ENCODE results near the gene SLC7A5. TPM values are rescaled to one million over a fixed set of nuclear protein-coding genes. Genes with fewer than 3 reads are reported as not detected.

The SLC7A5 gene
- total and polyA plus RNA-seq, 2 of the 13 experiments (the other 11 are each of a cell fraction or from before 2014, with no cell fraction given), result 79.6 to 155 TPM

DNA sequence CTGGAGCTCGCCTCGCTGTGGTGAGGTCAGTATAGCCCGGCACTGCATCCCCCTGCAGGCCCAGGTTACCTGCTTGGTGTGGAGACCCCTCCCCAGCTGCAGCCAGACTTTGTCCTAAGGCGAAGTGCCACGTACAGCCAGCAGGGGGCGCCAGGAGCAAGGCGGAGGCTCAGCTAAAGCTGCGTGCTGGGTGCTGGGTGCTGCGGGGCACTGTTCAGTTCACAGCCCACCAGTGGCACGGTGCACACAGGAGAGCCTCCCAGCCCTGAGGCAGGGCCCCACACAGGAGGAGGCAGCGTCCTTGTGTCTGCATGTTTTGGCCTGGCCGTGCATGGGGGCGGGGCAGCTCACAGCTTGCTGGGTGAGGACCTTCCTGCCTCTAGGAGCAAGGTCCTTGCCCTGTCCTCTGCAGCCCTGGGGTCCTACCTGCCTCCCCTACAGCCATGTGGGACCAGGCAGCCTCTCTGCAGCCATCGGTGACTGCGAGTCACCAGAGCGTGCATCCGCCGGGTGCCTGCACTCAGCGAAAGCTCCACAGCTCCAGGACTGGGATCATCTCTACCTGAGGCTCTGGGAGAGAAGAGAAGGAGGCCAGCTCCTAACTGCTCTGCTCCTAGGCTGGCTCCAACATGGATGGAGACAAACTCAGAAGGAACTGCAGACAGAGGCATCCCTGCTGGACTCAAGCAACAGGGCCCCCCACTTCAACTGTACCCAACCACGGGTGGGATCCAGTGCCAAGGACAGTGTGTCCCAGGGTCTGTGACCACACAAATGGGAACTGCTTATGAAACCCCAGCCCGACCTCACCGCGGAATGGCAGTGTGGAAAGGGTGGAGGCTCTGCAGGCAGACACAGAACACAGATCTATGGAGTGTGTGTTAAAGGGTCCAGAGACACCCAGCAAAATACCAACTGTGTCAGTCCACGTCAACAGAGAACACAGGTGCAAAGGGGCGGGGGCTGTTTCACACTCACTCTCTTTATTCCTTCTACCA is 19.0 kb downstream of the SLC7A5 start (continued):
- TF ChIP-seq ZNF503 (CRISPR knock-in tag; IDR thresholded peaks at IDR 0.05) (no peak; the same call in 1 of the 2 replicates), ZNF598 (CRISPR knock-in tag; IDR thresholded peaks at IDR 0.05; ENCODE audit: borderline replicate concordance) (no peak; the same call in 1 of the 2 replicates), ZBTB7B (CRISPR knock-in tag; IDR thresholded peaks at IDR 0.05) (peak; percentile 99), KDM1A (CRISPR knock-in tag; IDR thresholded peaks at IDR 0.05) (peak; percentile 75; the same call in 1 of the 2 replicates), PAWR (CRISPR knock-in tag; IDR thresholded peaks at IDR 0.05; ENCODE audit: borderline replicate concordance) (no peak), ZNF616 (CRISPR knock-in tag; IDR thresholded peaks at IDR 0.05; ENCODE audit: low read depth) (peak; percentile 88; the same call in 1 of the 2 replicates), THAP9 (CRISPR knock-in tag; IDR thresholded peaks at IDR 0.05; ENCODE audit: borderline replicate concordance) (no peak; the same call in 1 of the 2 replicates), KAT2B (IDR thresholded peaks at IDR 0.05; ENCODE audit: borderline replicate concordance, low read depth, low read length) (no peak), KDM4B (CRISPR knock-in tag; IDR thresholded peaks at IDR 0.05) (peak; percentile 25; the same call in 1 of the 2 replicates), ZNF724P (CRISPR knock-in tag; IDR thresholded peaks at IDR 0.05; ENCODE audit: borderline replicate concordance) (no peak), ZNF644 (CRISPR knock-in tag; IDR thresholded peaks at IDR 0.05; ENCODE audit: low read depth) (no peak), HDAC1 (CRISPR knock-in tag; IDR thresholded peaks at IDR 0.05) (peak; percentile 100)
- TF ChIP-seq, protein P1, sequence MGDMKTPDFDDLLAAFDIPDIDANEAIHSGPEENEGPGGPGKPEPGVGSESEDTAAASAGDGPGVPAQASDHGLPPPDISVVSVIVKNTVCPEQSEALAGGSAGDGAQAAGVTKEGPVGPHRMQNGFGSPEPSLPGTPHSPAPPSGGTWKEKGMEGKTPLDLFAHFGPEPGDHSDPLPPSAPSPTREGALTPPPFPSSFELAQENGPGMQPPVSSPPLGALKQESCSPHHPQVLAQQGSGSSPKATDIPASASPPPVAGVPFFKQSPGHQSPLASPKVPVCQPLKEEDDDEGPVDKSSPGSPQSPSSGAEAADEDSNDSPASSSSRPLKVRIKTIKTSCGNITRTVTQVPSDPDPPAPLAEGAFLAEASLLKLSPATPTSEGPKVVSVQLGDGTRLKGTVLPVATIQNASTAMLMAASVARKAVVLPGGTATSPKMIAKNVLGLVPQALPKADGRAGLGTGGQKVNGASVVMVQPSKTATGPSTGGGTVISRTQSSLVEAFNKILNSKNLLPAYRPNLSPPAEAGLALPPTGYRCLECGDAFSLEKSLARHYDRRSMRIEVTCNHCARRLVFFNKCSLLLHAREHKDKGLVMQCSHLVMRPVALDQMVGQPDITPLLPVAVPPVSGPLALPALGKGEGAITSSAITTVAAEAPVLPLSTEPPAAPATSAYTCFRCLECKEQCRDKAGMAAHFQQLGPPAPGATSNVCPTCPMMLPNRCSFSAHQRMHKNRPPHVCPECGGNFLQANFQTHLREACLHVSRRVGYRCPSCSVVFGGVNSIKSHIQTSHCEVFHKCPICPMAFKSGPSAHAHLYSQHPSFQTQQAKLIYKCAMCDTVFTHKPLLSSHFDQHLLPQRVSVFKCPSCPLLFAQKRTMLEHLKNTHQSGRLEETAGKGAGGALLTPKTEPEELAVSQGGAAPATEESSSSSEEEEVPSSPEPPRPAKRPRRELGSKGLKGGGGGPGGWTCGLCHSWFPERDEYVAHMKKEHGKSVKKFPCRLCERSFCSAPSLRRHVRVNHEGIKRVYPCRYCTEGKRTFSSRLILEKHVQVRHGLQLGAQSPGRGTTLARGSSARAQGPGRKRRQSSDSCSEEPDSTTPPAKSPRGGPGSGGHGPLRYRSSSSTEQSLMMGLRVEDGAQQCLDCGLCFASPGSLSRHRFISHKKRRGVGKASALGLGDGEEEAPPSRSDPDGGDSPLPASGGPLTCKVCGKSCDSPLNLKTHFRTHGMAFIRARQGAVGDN (CRISPR knock-in tag; IDR thresholded peaks at IDR 0.05), result peak; percentile 100
